ENCODE results near the gene ARHGEF16.

DNA sequence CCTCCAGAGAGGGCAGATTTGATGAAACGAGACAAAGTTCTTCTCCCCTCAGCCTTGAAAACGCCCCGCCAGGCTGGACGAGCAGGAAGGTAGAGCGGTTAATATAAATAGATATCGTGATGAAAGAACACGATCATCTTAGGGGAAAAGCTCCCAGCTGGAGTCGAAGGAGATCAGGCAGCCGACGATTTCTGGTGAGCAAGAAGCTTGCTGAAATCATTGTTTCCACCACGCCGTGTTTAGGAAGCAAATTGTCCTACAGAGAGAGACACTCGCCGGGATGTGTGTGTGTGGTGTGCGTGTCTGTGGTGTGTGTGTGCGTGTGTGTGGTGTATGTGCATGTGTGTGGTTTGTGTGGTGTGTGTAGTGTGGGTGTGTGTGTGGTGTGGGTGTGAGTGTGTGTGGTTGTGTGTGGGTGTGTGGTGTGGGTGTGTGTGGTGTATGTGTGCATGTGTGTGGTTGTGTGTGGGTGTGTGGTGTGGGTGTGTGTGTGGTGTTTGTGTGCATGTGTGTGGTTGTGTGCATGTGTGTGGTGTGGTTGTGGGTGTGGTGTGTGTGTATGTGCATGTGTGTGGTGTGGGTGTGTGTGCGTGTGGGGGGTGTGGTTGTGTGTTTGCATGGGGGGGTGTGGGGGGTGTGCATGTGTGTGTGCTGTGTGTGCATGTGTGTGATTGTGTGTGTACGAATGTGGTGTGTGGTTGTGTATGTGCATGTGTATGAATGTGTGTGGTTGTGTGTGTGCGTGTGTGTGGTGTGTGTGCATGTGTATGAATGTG is 44.9 kb upstream of the ARHGEF16 start:
- TF ChIP-seq, protein P1, sequence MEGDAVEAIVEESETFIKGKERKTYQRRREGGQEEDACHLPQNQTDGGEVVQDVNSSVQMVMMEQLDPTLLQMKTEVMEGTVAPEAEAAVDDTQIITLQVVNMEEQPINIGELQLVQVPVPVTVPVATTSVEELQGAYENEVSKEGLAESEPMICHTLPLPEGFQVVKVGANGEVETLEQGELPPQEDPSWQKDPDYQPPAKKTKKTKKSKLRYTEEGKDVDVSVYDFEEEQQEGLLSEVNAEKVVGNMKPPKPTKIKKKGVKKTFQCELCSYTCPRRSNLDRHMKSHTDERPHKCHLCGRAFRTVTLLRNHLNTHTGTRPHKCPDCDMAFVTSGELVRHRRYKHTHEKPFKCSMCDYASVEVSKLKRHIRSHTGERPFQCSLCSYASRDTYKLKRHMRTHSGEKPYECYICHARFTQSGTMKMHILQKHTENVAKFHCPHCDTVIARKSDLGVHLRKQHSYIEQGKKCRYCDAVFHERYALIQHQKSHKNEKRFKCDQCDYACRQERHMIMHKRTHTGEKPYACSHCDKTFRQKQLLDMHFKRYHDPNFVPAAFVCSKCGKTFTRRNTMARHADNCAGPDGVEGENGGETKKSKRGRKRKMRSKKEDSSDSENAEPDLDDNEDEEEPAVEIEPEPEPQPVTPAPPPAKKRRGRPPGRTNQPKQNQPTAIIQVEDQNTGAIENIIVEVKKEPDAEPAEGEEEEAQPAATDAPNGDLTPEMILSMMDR (conservative IDR thresholded peaks at IDR 0.05; ENCODE audit: low read depth, low read length): no peak
- no peak for TF ChIP-seq EZH2 (IDR thresholded peaks at IDR 0.05; ENCODE audit: borderline replicate concordance, low read depth, low read length, poor library complexity, severe bottlenecking)
